Stimulated activated CD8-positive, alpha-beta memory T cell treated with anti-CD3 and anti-CD28 coated beads, Interleukin-15, amount 100 ng/mL, for 4 hours (primary cell): ENCODE data around the gene HPS4.
"Not testable (repeated sequence)": the region's sequence is repeated elsewhere in the genome, so short reads cannot be mapped to it uniquely, and the experiment has no call there.

Source experiments
- DNase-seq, 2 donors: peaks; one replicate each; pipeline ENCODE4 v3.0.0-alpha.2; 2020; ENCODE audit warnings: low read depth in 2 of 2

The HPS4 gene

DNA sequence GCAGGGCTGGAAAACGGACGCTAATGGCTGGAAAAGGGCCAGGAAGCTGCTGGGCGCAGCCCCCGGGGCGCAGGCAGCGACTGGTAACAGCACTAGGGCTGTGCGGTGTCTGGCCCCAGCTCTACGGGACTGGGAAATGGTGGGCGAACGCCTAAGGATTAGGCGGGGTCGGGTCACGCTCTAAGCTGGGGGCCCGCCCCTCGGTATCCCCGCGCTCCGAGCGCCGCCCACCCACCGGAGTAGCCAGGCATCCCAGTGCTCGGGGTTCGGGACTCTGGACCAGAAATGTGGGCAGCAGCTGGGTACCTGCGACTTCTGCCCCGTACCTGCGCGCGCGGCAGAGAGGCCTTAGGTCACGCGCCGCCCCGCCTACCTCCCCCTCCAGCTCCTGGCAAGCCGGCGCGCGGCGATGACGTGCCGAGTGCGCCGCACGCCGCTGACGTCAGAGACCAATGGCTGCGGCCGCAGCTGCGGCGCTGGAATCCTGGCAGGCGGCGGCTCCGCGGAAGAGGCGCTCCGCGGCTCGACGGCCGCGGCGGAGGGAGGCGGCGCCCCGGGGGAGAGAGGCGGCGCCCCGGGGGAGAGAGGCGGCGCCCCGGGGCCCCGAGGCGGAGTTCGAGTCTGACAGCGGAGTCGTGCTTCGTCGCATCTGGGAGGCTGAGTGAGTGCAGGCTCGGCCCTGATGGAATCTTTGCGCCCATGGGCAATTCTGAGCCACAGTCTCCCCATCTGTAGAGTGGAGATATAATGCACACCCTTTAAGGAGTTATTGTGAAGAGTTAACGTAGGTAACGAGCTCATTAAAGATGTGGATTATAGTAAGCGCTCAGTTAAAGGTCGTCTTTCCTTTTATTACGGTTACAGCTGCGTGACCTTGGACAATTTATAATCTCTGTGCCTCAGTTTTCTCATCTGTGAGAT is at the start of gene HPS4, which contains the start of gene SRRD:
Gene HPS4 (minus strand): TSS at position 345 of the 921 bp plus-strand sequence. CDS start 2,021 bp downstream, outside the sequence.
Gene SRRD (plus strand): TSS at position 439 of the 921 bp plus-strand sequence. CDS start 14 bp downstream, at position 453.
- peak; percentile 81 to 87 for DNase-seq

- DNase-seq = no peak
These were observed 45.8 kb upstream of the HPS4 start for GRCh38 chr22:26529345-26529744.

- DNase-seq = not testable (repeated sequence)
These were observed 44.9 kb upstream of the HPS4 start for GRCh38 chr22:26528518-26528917.

GRCh38 chr22:26527574-26528465 is 44.2 kb upstream of the HPS4 start:
- no peak for DNase-seq

DNA sequence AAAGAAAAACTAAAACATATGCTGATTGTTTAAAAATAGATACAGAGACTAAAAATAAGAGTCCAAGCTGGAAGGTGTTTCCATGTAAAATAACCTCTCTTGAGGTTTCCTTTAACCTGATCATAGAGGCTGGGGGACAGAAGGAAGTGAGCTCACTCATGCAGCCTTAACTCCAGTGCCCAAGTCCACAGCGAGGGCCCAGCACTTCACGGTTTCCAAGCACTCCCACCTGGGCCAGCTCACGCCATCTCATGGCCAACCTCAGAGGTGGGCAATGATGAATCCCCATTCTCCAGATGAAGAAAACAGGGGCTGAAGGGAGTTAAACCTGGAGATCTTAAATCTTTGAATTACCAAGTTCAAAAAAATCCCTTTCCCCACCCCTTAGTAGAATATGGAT is 43.6 kb upstream of the HPS4 start:
- DNase-seq = no peak

GRCh38 chr22:26525946-26526564 is 42.5 kb upstream of the HPS4 start:
- DNase-seq = no peak

GRCh38 chr22:26524870-26525269 is 41.3 kb upstream of the HPS4 start:
- no peak for DNase-seq

GRCh38 chr22:26522592-26522991 is 39.0 kb upstream of the HPS4 start:
- DNase-seq = no peak

GRCh38 chr22:26522012-26522411 is 38.4 kb upstream of the HPS4 start:
- DNase-seq = no peak

GRCh38 chr22:26517429-26517828 is 33.8 kb upstream of the HPS4 start:
- DNase-seq = no peak

GRCh38 chr22:26516503-26516902 is 32.9 kb upstream of the HPS4 start:
- DNase-seq = no peak

DNA sequence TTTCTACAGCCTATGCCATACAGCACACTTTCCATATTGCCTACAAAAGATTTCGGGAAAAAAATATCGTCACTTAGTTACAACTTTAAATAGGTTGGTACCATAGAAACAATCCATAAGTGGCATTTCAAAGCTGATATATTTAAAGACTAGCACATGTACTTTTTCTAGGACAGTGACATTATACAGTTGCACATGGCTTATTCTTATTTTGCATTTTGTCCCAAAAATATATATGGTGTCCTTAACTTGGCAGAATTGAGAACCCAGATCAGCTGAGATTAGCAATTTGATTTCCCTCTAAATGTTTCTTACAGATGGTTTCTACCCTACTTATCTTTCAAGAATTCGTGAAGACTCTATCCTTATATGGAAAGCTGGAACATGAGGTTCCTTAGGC is 32.3 kb upstream of the HPS4 start:
- no peak for DNase-seq

- DNase-seq = no peak
These were observed 31.0 kb upstream of the HPS4 start for GRCh38 chr22:26514419-26515161.

DNA sequence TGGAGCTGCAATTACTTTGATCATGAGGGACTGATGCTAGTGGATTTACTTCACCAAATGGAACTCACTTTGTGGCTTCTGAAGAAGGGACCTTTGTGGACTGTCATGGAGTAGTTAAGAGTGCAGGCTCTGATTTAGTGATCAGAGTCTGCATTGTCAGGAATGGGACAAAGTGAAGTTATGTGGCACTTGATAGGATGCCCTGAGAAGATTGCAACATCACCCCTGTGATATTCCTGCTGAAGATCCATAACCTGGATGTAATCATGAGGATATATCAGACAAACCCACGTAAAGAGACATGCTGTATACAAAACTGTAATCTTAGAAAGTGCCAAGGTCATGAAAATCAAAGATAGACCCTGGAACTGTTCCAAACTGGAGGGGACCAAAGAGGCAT is 30.3 kb upstream of the HPS4 start:
- DNase-seq = no peak

- DNase-seq = peak; percentile 78 to 84
These were observed 28.7 kb upstream of the HPS4 start, which contains the start of gene TFIP11 for GRCh38 chr22:26512149-26512793. TSS of gene TFIP11 (minus strand) at chr22:26512473. CDS start at chr22:26510272, 2,201 bp downstream.

GRCh38 chr22:26508148-26508547 is 24.6 kb upstream of the HPS4 start:
- DNase-seq = no peak

DNA sequence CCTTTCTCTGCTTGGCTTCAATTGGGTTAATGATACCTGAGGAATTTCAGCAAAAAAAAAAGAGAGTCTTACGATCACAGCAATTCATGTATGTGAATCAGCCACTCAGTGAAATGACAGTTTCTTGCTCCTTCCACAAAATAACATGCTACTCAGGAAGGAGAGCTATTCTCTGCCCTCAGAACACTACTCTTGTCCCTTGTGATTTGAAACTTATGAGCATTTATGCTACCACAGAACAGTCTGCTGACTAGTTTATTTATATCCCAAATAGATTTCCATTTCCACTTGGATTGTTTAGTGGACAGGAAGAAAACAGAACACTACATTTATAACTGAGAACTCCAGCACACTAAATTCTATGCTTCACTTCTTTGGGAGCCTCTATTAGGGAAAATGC is 20.2 kb upstream of the HPS4 start:
- DNase-seq = no peak

- peak; percentile 18 to 32 for DNase-seq
These were observed 19.3 kb upstream of the HPS4 start for GRCh38 chr22:26502688-26503561.

- DNase-seq = no peak
These were observed 18.4 kb upstream of the HPS4 start for GRCh38 chr22:26501996-26502395.
